Measurements from ENCODE around the gene KRTAP4-16.

KRTAP4-16 gene

DNA sequence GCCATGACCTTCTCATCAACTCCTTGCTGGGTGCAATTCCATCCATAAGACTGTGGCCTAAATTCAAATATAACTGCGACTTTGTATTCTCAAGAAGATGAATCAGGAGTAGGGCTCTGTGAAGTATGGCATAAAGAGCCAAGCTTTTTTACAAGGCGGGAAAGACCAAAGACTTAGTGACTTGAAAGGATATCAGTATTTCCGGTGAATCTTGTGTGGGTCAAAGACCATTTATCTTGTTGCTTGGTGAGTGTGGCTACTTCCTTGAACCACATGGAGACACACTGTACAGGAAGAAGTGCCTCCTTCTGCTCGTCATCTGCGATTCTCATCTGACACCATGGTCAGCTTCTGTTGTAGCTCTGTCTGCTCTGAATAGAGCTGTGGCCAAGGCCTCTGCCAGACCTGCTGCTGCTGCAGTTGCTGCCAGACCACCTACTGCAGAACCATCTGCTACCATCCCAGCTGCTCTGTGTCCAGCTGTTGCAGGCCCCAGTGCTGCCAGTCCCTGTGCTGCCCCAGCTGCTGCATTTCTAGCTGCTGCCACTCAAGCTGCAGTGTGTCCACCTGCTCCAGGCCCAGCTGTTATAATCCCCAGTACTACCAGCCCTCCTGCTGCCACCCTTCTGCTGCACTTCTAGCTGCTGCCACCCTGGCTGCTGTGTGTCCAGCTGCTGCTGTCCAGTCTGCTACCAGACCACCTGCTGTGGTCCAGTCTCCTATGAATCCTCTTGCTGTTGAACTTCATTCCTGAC lies 30.2 kb downstream of the KRTAP4-16 start:
- no peak for TF ChIP-seq TAF1 (IDR thresholded peaks at IDR 0.05; ENCODE audit: low read depth)
- TF ChIP-seq, protein P1, sequence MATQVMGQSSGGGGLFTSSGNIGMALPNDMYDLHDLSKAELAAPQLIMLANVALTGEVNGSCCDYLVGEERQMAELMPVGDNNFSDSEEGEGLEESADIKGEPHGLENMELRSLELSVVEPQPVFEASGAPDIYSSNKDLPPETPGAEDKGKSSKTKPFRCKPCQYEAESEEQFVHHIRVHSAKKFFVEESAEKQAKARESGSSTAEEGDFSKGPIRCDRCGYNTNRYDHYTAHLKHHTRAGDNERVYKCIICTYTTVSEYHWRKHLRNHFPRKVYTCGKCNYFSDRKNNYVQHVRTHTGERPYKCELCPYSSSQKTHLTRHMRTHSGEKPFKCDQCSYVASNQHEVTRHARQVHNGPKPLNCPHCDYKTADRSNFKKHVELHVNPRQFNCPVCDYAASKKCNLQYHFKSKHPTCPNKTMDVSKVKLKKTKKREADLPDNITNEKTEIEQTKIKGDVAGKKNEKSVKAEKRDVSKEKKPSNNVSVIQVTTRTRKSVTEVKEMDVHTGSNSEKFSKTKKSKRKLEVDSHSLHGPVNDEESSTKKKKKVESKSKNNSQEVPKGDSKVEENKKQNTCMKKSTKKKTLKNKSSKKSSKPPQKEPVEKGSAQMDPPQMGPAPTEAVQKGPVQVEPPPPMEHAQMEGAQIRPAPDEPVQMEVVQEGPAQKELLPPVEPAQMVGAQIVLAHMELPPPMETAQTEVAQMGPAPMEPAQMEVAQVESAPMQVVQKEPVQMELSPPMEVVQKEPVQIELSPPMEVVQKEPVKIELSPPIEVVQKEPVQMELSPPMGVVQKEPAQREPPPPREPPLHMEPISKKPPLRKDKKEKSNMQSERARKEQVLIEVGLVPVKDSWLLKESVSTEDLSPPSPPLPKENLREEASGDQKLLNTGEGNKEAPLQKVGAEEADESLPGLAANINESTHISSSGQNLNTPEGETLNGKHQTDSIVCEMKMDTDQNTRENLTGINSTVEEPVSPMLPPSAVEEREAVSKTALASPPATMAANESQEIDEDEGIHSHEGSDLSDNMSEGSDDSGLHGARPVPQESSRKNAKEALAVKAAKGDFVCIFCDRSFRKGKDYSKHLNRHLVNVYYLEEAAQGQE (IDR thresholded peaks at IDR 0.05; ENCODE audit: low read depth): 0 out of 2 replicates have a peak, but pooled peaks have one; percentile 10

DNA sequence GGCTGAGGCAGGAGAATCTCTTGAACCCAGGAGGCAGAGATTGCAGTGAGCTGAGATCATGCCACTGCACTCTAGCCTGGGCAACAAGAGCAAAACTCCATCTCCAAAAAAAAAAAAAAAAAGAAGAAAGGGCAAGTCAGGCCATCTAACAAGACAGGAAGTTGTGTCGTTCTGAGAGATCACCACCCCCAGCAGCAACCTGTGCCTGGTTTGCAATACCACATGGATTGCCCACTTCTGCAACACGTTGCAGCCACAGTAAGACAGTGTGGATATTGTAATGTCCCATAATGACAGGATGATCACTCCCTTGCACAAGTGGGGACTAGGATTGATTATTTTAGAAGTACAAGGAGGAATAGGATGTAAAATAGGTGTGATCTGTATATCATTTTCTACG lies 33.0 kb downstream of the KRTAP4-16 start:
- TF ChIP-seq, protein P2, sequence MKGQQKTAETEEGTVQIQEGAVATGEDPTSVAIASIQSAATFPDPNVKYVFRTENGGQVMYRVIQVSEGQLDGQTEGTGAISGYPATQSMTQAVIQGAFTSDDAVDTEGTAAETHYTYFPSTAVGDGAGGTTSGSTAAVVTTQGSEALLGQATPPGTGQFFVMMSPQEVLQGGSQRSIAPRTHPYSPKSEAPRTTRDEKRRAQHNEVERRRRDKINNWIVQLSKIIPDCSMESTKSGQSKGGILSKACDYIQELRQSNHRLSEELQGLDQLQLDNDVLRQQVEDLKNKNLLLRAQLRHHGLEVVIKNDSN (IDR thresholded peaks at IDR 0.05): no peak
- TF ChIP-seq YY1 (IDR thresholded peaks at IDR 0.05; ENCODE audit: low read depth) (no peak), TAF1 (IDR thresholded peaks at IDR 0.05; ENCODE audit: low read depth) (no peak), TCF12 (IDR thresholded peaks at IDR 0.05; ENCODE audit: low read depth) (no peak), EP300 (IDR thresholded peaks at IDR 0.05; ENCODE audit: borderline replicate concordance) (no peak), FOXM1 (IDR thresholded peaks at IDR 0.05; ENCODE audit: borderline replicate concordance, low read depth) (no peak), CEBPB (IDR thresholded peaks at IDR 0.05) (no peak), EGR1 (IDR thresholded peaks at IDR 0.05) (no peak), CREB1 (IDR thresholded peaks at IDR 0.05; ENCODE audit: low read depth) (no peak), RAD21 (IDR thresholded peaks at IDR 0.05; ENCODE audit: low read depth) (no peak), ZBTB7A (IDR thresholded peaks at IDR 0.05; ENCODE audit: low read depth) (no peak), TEAD4 (IDR thresholded peaks at IDR 0.05) (no peak), NFIC (IDR thresholded peaks at IDR 0.05) (no peak)
- TF ChIP-seq, protein P3, sequence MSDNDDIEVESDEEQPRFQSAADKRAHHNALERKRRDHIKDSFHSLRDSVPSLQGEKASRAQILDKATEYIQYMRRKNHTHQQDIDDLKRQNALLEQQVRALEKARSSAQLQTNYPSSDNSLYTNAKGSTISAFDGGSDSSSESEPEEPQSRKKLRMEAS (IDR thresholded peaks at IDR 0.05): no peak
- TF ChIP-seq, protein P1 (IDR thresholded peaks at IDR 0.05; ENCODE audit: low read depth): no peak

DNA sequence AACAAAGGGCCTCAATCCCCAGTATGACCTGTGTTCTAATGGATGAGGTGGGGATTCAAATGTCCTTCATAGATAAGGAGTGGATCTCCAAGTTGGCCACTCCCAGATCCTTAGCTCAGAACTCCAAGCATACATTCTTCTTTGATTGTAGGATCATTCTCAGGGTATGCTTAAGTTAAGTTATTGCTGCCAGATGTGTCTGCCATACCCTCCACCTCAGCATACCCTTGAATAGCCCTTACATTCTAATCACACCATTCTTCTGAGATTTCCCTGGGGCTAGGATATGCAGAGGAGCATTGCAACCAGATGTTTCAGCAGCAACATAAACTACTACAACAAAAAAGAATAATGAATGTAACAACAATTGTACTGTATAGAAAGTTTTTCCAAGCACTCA lies 34.7 kb downstream of the KRTAP4-16 start:
- TF ChIP-seq YY1 (IDR thresholded peaks at IDR 0.05; ENCODE audit: low read depth) (no peak), TEAD4 (IDR thresholded peaks at IDR 0.05) (no peak), CREB1 (IDR thresholded peaks at IDR 0.05; ENCODE audit: low read depth) (no peak), NFIC (IDR thresholded peaks at IDR 0.05) (no peak), TCF12 (IDR thresholded peaks at IDR 0.05; ENCODE audit: low read depth) (no peak), RAD21 (IDR thresholded peaks at IDR 0.05; ENCODE audit: low read depth) (no peak), TAF1 (IDR thresholded peaks at IDR 0.05; ENCODE audit: low read depth) (no peak), FOXM1 (IDR thresholded peaks at IDR 0.05; ENCODE audit: borderline replicate concordance, low read depth) (no peak), EP300 (IDR thresholded peaks at IDR 0.05; ENCODE audit: borderline replicate concordance) (no peak), CEBPB (IDR thresholded peaks at IDR 0.05) (no peak), ZBTB7A (IDR thresholded peaks at IDR 0.05; ENCODE audit: low read depth) (no peak), EGR1 (IDR thresholded peaks at IDR 0.05) (no peak)
- TF ChIP-seq, protein P2 (IDR thresholded peaks at IDR 0.05): no peak
- TF ChIP-seq, protein P3 (IDR thresholded peaks at IDR 0.05): no peak
- TF ChIP-seq, protein P1 (IDR thresholded peaks at IDR 0.05; ENCODE audit: low read depth): no peak

DNA sequence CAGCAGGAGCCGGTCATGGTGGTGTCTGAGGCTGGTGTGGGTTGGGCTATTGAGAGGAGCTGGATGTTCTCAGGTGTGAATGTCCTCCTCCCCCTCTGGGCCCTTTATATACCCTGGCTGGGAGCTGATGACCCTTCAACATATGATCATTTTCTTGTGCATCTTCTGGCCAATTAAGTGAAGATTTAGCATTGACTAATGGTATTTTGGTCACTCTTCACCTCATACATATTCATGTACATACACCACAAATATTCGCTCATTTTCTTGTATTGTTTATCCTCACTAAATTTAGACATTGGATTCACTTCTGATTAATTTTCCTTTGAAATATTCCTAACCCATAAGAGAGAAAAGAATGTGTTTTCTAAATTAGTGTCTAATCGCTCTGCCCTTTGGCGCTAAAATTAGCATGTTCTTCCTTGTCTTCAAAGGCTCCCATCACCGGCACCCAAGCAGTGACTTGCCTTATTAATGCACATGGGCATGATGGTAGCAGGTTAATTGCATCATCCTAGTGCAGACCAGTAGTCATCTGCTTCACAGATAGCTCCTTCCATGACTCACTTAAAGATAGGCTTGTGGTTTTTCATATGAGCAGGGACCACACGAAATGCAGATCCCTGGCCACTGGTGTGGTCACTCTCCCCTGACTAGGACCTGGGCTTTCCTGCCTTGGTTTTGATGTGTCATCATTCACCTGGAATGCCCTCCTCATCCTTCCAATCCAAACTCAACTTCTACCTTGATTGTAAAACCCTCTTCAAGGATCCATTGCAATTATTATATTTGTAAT lies 36.0 kb downstream of the KRTAP4-16 start, which contains the start of gene KRTAP2-4:
KRTAP2-4 (minus strand) TSS at position 51 of the 796 bp plus-strand sequence; CDS start at position 17, 34 bp downstream.
- TF ChIP-seq, protein P3 (IDR thresholded peaks at IDR 0.05): no peak
- TF ChIP-seq, protein P1 (IDR thresholded peaks at IDR 0.05; ENCODE audit: low read depth): no peak
